ENCODE results near the gene PCSK7. TPM values are rescaled to one million over a fixed set of nuclear protein-coding genes. Genes with fewer than 3 reads are reported as not detected.

Gene PCSK7
- total RNA-seq, 1 donor from 2014 or later: 57.8 TPM

DNA sequence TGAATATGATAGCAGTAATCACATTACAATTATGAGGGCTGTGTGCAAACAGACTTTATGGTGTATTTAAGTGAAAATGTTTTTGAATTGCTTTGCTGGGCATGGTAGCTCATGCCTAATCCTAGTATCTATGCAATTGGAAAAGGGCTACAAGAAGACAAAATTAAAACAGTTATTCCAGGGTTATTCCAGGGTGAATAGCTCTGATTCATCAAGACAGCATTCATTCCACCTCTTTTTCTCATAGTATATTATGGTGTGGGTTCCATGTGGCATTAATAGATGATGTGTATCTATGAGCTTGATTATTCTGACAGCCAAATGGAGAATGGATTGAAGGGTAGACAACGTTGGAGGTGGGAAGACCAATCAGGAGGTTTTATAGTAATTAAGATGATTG is 65.4 kb downstream of the PCSK7 start:
- TF ChIP-seq, protein P1, sequence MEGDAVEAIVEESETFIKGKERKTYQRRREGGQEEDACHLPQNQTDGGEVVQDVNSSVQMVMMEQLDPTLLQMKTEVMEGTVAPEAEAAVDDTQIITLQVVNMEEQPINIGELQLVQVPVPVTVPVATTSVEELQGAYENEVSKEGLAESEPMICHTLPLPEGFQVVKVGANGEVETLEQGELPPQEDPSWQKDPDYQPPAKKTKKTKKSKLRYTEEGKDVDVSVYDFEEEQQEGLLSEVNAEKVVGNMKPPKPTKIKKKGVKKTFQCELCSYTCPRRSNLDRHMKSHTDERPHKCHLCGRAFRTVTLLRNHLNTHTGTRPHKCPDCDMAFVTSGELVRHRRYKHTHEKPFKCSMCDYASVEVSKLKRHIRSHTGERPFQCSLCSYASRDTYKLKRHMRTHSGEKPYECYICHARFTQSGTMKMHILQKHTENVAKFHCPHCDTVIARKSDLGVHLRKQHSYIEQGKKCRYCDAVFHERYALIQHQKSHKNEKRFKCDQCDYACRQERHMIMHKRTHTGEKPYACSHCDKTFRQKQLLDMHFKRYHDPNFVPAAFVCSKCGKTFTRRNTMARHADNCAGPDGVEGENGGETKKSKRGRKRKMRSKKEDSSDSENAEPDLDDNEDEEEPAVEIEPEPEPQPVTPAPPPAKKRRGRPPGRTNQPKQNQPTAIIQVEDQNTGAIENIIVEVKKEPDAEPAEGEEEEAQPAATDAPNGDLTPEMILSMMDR (IDR thresholded peaks at IDR 0.05): no peak
- intact Hi-C loops (cut with DNase I): no loop called here
- H3K36me3 ChIP-seq: peaks cover 91% of the 10 kb centered on the region

DNA sequence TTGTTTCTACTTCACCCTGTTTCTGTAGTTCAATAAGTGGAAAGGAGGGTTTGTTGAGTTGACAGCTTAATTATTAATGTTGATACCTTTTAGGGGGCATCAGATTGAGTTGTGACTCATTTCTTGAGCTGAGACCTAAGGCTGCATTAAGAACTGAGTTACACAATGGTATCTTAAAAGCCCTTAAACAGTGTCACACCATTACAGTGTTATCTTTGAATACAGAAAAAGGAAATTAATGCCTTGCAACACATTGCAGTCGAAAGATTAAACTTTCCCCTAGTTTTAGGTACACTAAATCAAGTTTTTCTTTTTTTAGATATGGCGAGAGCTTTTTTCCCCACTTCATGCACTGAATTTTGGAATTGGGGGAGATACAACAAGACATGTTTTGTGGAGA is 71.0 kb downstream of the PCSK7 start:
- no peak for DNase-seq
- Histone ChIP-seq H3K36me3 (peaks cover 72% of the 10 kb centered on the region), H3K9me3 (no peaks in the 10 kb centered on the region), H3K4me1 (peaks cover 18% of the 10 kb centered on the region), H3K4me3 (no peak overlapping the region), H3K27me3 (no peaks in the 10 kb centered on the region), H3K27ac (peak overlapping the region; percentile 39)
- intact Hi-C loops (cut with DNase I): no loop called here
- TF ChIP-seq, protein P1 (IDR thresholded peaks at IDR 0.05): no peak
- ATAC-seq: peak; percentile 38

More for the DNA sequence above, 65.4 kb downstream of the PCSK7 start:
- DNase-seq (no peak), ATAC-seq (no peak)
- H3K4me1 ChIP-seq: no peaks in the 10 kb centered on the region
- no peak overlapping the region for H3K27ac ChIP-seq
- no peaks in the 10 kb centered on the region for H3K27me3 ChIP-seq
- no peaks in the 10 kb centered on the region for H3K9me3 ChIP-seq
- no peak overlapping the region for H3K4me3 ChIP-seq

DNA sequence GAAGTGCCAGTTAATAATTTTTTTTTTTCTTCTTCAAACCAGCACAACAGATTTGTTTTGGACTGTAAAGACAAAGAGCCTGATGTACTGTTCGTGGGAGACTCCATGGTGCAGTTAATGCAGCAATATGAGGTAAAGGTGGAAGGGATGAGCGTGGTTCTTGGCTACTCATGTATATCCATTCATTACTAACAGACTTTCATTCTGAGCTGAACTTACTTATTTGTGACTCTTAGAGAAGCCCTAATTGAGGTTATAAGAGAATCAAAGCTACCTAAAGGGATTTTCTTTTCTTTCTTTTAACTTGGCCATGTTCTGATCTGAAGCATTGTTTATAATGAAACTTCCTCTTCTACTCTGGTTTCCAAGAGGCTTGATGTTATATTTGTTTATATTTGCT is 72.0 kb downstream of the PCSK7 start:
- Histone ChIP-seq H3K36me3 (peaks cover 67% of the 10 kb centered on the region), H3K27ac (no peak overlapping the region), H3K4me1 (peaks cover 18% of the 10 kb centered on the region), H3K9me3 (no peaks in the 10 kb centered on the region), H3K4me3 (no peak overlapping the region), H3K27me3 (no peaks in the 10 kb centered on the region)
- DNase-seq: no peak
- intact Hi-C loops (cut with DNase I): no loop called here
- TF ChIP-seq, protein P1 (IDR thresholded peaks at IDR 0.05): no peak
- no peak for ATAC-seq

DNA sequence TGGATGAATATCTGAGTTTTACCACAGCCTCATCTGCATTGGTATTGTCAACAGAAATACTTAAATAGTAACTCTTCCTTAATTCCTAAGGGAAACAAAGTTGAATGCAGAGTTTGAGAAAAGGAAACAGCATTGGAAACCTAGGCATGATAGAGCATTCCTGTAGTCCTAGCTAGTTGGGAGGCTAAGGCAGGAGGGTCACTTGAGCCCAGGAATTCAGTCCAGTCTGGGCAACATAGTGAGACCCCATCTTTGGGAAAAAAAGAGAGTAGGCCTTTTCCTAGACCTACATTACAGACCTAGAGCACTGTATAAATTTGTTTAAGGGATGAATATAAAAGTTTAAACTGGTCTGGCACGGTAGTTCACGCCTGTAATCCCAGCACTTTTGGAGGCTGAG is 74.4 kb downstream of the PCSK7 start:
- Histone ChIP-seq H3K36me3 (peaks cover 48% of the 10 kb centered on the region), H3K27me3 (no peaks in the 10 kb centered on the region), H3K4me3 (no peak overlapping the region), H3K27ac (no peak overlapping the region), H3K4me1 (peaks cover 18% of the 10 kb centered on the region), H3K9me3 (no peaks in the 10 kb centered on the region)
- ATAC-seq (no peak), DNase-seq (no peak)
- intact Hi-C loops (cut with DNase I): no loop called here
- TF ChIP-seq, protein P1 (IDR thresholded peaks at IDR 0.05): no peak

DNA sequence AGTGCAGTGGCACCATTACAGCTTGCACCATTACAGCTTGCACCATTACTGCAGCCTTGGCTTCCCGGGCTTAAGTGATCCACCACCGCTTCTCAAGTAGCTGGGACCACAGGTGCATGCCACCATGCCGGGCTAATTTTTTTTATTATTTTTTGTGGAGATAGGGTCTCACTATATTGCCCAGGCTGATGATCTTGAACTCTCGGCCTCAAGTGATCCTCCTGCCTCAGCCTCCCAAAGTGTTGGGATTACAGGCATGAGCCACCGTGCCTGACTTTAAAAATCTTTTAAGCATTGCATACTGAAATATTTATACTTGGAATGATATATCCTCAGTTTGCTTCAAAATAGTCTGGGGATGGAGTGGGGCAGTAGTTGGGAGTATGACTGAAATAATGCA is 77.4 kb downstream of the PCSK7 start:
- Histone ChIP-seq H3K36me3 (peaks cover 19% of the 10 kb centered on the region), H3K4me1 (peaks cover 8% of the 10 kb centered on the region), H3K9me3 (no peaks in the 10 kb centered on the region), H3K27me3 (no peaks in the 10 kb centered on the region), H3K27ac (no peak overlapping the region), H3K4me3 (no peak overlapping the region)
- intact Hi-C loops (cut with DNase I): no loop called here
- TF ChIP-seq, protein P1 (IDR thresholded peaks at IDR 0.05): no peak
- ATAC-seq (no peak), DNase-seq (no peak)

Other genes starting within 250 kb of the PCSK7 start
- 37.1 TPM for gene SIK3, start 133.6 kb downstream of the PCSK7 start, total RNA-seq
- gene PAFAH1B2, start 87.8 kb downstream of the PCSK7 start, total RNA-seq: 86.9 TPM
- 107 TPM for gene SIDT2, start 53.3 kb downstream of the PCSK7 start, total RNA-seq
- gene TAGLN, start 32.7 kb downstream of the PCSK7 start, total RNA-seq: 465 TPM
- 27.1 TPM for gene RNF214, start 598 bp upstream of the PCSK7 start, total RNA-seq
- 8.2 TPM for gene BACE1-AS, start 59.3 kb upstream of the PCSK7 start, total RNA-seq
- gene BACE1, start 84.2 kb upstream of the PCSK7 start, total RNA-seq: 28.9 TPM
- gene CEP164, start 95.8 kb upstream of the PCSK7 start, total RNA-seq: 25.2 TPM